NCI-H82 treated with DMSO at 0.1 percent for 48 hours (cell line): ENCODE measurements around the gene CLEC12A.
"Not testable (repeated sequence)": the region's sequence is repeated elsewhere in the genome, so short reads cannot be mapped to it uniquely, and the experiment has no call there.

Experiments used
- DNase-seq: peaks from one replicate; lab custom pipeline; 2025; ENCODE audit not compliant: unreplicated experiment; lab: John Stamatoyannopoulos, UW

The CLEC12A gene

DNA sequence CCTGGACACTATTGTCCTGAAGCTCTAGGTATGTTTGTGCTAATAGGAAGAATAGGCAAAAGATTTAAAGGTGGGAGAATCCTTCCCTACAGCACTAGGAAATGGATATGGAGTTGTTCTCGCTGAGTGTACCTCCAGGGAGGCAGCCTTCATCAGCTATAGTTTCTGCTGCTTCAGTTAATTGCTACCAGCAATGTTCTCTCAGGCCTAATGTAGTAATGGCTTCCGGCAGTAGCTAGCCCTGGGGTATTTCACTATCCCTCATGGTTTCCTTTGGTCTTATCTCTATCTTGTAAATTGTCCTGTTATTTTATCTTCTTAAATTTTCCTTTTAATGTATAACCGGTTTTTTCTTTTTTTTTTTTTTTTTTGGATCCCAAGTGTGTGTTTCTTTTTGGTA, 9.3 kb upstream of the CLEC12A start:
- DNase-seq = no peak

DNA sequence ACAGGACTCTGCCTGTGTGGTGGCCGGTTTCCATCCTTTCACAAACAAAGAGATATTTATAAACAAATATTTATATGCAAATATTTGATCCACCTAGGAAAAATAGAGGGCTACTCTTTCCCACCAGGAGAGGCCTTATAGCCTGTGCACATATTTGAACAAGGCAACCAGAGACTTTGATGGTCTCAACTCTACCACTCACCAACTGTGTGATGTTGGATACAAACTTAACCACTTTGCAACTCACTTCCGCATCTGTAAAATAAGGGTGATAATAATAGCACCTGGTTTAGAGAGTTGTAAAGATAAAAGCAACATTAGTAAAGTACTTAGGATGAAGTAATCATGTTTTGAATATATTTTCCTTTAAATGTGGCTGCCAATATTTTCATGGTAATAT, 1.5 kb upstream of the CLEC12A start:
- no peak for DNase-seq

GRCh38 chr12:9973949-9974348, 2.7 kb downstream of the CLEC12A start:
- DNase-seq = no peak

DNA sequence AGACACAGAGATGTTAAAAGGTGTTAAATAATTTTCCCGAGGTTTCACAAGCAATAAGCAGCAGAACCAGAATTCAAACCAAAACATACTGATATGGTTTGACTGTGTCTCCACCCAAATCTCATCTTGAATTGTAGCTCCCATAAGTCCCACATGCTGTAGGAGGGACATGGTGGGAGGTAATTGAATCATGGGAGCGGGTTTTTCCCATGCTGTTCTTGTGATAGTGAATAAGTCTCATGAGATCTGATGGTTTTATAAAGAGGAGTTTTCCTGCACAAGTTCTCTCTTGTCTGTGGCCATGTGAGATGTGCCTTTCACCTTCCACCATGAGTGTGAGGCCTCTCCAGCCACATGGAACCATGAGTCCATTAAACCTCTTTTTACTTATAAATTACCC, 3.5 kb downstream of the CLEC12A start:
- not testable (repeated sequence) for DNase-seq

DNA sequence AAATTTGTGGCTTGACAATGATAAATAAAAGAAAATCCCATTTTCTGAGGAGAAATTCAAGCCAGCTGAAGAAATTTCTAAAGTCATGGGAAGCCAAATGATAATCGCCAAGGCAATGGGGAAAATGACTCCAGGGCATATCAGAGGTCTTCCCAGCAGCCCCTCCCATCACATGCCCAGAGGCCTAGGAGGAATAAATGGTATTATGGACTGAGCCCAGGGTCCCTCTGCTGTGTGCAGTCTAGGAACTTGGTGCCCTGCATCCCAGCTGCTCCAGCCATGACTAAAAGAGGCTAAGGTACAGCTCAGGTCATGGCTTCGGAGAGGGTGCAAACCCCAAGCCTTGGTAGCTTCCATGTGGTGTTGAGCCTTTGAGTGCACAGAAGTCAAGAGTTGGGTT, 4.4 kb downstream of the CLEC12A start:
- DNase-seq = no peak

DNA sequence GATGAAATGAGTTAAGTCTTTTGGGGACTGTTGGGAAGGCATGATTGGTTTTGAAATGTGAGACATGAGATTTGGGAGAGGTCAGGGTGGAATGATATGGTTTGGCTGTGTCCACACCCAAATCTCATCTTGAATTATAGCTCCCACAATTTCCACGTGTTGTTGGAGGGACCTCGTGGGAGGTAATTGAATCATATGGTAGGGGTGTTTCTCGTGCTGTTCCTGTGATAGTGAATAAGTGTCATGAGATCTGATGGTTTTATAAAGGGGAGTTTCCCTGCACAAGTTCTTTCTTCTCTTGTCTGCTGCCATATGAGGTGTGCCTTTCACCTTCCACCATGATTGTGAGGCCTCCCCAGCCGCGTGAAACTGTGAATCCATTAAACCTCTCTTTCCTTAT, 5.4 kb downstream of the CLEC12A start:
- not testable (repeated sequence) for DNase-seq

DNA sequence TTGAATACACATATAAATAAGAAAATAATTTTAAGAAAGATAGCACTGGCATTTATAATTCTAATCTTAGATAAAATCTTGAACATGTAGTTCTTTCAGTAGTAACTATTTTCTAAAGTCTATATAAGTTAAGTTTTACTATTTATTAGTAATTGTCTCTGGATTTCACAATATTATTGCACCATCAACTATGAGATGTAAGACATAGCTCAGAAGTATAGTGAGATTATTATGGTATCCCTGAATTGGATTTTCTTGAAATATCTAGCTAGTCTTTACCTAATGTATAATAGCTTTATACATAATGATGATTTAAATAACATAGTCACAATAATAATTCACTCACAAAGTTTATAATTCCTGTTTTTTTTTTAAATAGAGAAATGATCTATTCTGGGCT, 6.7 kb downstream of the CLEC12A start:
- DNase-seq = no peak

DNA sequence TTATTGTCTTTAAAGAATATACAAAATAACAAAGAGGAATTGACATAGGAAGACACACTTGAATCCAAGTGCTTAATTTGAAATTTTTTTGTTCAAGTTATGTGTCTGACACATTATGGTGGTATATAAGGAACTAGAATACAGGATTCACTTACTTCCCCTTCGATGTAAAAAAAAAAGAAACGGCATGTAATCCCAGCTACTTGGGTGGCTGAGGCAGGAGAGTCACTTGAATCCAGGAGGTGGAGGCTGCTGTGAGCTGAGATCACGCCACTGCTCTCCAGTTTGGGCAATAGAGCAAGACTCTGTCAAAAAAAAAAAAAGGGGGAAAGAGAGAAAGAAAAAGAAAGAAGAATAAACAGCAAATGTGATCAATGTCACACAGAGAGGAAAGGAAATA, 8.9 kb downstream of the CLEC12A start:
- DNase-seq = no peak

GRCh38 chr12:9991876-9992275, 20.7 kb downstream of the CLEC12A start:
- no peak for DNase-seq

GRCh38 chr12:9992296-9992695, 21.1 kb downstream of the CLEC12A start:
- DNase-seq = no peak

GRCh38 chr12:9999016-9999415, 27.8 kb downstream of the CLEC12A start, which contains the start of gene CLEC1B:
Gene CLEC1B (minus strand): TSS chr12:9999121. CDS start chr12:9999100, 21 bp downstream.
- no peak for DNase-seq

GRCh38 chr12:10001171-10001776, 30.1 kb downstream of the CLEC12A start:
- no peak for DNase-seq

DNA sequence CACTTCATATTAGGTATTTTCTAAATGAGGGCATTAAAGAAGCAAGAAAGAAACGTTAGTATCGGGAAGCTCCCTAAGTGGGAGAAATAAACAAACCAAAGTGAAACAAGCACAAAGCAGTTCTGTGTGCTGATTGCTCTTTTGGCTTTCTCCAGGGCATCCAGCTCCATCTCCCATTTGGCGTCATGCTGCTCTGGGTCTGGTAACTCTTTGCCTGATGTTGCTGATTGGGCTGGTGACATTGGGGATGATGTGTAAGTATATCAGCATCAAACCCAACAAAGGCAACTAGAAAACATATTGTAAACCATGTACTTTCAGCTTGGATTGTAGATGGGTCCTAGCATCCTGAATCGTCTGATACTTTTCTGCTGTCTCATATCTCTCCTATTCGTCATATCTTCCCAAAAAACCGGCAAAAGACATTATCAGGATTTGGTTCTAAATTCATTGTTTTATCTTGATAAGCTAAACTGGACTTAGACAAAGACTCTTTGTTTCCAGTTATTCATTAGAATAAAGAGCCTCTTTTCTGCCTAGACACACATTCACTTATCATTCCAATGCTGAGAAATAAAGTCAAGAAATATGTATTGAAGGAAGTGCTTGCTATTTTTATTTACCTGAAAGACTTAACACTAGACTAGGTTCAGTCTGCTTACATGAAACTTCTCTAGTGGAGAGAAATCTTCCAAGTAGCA, 41.6 kb downstream of the CLEC12A start:
- no peak for DNase-seq

DNA sequence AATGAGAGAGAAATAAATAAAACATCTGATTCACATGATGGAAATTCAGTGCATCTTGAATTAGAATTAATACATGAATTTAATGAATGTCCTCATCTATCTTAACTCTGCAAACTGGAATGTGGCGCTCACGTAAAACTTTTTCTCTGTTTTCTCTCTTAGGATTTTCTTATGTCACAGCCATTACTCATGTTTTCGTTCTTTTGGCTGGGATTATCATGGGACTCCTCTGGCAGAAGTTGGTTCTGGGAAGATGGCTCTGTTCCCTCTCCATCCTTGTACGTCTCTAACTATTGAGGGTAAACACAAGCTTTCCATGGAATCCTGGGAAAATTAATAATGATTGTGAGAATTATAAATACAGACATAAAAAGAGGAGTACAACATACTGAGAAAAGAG, 44.2 kb downstream of the CLEC12A start:
- no peak for DNase-seq

DNA sequence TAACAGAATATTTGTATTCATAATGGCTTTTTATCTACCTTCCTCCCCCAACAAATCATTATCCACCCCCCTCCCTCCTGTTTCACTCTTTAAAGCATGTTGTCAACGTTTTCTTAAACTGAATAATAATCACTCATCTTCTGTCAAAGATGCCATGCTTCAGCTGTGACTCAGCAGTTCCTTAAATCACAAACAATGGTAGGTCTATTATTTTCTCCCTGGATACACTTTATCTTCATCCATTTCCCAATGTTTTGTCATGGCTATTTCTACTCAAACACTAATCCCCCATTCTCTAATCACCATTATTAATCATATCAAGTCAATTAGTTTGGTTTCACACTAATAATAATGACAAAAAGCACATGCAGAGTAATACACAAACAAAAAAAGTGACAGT, 45.7 kb downstream of the CLEC12A start:
- no peak for DNase-seq

GRCh38 chr12:10018386-10018785, 47.2 kb downstream of the CLEC12A start:
- no peak for DNase-seq

GRCh38 chr12:10021342-10021741, 50.1 kb downstream of the CLEC12A start:
- DNase-seq = no peak

GRCh38 chr12:10025236-10025635, 54.0 kb downstream of the CLEC12A start:
- no peak for DNase-seq

DNA sequence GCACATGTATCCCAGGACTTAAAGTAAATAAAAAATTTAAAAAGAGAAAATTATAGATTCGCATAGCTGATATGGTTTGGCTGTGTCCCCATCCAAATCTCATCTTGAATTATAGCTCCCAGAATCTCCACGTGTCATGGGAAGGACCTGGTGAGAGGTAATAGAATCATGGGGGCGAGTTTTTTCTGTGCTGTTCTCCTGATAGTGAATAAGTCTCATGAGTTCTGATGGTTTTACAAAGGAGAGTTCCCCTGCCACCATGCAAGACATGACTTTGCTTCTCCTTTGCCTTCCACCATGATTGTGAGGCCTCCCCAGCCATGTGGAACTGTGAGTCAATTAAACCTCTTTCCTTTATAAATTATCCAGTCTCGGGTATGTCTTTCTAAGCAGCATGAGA, 55.5 kb downstream of the CLEC12A start:
- not testable (repeated sequence) for DNase-seq

DNA sequence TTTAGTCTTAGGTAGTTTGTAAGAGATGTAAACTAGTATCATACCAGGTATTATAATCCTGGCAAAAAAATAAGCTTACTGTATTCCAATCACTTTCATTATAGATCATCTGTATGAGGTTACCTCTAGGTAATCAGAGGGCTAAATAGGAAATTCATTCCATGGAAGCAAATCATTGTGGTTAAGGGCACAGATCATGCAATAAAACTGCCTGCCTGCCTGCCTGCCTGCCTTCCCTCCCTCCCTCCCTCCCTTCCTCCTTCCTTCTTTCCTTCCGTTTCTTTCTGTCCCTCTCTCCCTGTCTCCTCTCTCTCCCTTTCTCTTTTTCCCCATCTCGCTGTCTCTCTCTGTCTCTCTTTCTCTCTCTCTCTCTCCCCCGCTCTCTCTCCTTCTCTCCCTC, 56.1 kb downstream of the CLEC12A start:
- no peak for DNase-seq

GRCh38 chr12:10027721-10028120, 56.5 kb downstream of the CLEC12A start:
- no peak for DNase-seq

DNA sequence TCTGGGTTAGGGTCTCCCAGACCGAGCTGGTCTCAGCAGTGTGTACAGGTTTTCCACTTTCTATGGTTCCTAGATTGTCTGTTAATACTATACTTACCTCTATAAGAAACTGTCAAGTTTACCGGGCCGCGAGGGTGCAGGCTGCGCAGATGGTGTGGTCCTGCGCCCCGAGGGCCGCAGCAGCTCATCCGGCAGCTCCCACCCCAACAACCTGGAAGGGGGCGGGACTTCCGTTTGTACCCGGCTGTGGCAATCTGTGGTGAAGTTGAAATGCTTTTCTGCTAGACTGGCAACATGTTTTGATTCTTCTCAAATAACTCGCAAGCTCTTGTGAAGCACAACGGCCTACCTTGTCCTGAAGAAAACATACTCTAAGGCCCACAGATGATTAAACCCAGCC, 59.2 kb downstream of the CLEC12A start, which contains the start of gene CLEC9A:
Gene CLEC9A, plus strand, starts transcription at position 237 of the 400 bp plus-strand sequence. CDS start 22,006 bp downstream, outside the sequence.
- no peak for DNase-seq

DNA sequence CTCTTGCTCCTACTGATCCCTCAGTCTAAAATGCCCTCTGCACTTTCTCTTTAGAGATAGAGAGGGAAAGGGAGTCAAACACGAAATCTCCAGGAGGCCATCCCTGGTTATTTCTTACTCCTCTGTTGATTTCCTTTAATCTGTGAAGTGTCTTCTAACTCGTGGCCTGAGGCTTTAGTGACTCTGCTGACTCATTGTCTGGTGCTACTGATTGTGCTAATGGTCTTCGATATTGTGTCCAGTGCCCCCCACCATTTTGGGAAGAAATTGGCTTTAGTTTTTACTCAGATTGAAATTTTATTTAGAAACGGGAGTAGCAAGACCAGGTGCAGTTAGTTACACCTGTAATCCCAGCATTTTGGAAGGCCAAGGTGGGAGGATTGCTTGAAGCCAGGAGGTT, 60.1 kb downstream of the CLEC12A start:
- DNase-seq = no peak
